ENCODE results near the gene LYST.
A peak's percentile ranks its signal among the peaks of the same experiment; 100 is the strongest.

Gene LYST

DNA sequence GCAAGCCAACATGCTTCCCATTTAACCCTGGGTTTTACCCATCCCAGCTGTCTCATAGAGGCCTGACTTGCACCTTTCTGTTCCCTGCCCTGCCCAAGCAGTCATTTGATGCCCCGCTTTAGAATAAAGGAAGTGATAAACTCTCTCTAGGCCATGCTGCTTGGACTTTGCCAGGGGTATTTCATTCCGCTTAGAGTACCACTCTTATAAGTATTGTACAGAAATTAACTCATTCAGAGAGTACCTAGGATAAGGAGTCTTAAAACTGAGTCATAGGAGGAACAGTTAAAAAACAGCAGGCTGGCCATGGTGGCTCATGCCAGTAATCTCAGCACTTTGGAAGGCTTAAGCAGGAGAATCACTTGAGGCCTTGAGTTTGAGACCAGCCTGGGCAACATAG, 21.0 kb upstream of the LYST start:
- no peak for DNase-seq
- H3K27ac Mint-ChIP-seq = peak overlapping the region; percentile 36

DNA sequence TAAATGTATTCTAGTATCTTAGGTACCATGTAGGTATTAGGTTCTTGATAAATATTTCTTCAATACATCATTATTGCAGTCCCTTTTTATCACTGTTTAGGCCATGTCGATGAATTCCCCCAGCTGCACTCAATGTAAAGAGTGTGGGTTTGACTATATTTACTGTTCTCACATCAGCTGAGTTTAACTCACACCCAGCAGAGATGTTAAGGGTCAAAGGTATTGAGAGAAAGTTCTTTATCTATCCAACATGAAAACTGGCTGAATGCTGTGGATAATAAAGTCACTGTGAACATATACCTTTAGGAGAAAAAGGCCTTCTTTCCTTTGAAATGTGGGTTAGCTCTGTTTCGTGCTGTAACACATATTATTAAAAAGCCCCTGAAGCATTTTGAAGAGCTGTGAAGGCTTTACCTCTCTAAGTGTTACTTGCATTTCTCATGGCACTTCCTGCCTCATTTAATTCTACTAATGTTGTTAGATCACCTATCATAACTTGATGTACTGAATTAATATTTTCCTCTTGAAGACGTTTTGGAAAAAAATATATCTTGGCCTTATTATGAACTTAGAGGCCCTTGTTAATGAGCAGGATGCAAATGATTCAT, 19.1 kb upstream of the LYST start:
- Mint-ChIP-seq H3K4me1 (no peaks in the 10 kb centered on the region), H3K9me3 (peaks cover 3% of the 10 kb centered on the region), H3K4me3 (no peak overlapping the region), H3K36me3 (ENCODE audit: low read depth) (no peaks in the 10 kb centered on the region), H3K27me3 (ENCODE audit: low read depth, poor library complexity) (peaks cover 16% of the 10 kb centered on the region), H3K27ac (no peak overlapping the region)
- TF ChIP-seq, protein P1, sequence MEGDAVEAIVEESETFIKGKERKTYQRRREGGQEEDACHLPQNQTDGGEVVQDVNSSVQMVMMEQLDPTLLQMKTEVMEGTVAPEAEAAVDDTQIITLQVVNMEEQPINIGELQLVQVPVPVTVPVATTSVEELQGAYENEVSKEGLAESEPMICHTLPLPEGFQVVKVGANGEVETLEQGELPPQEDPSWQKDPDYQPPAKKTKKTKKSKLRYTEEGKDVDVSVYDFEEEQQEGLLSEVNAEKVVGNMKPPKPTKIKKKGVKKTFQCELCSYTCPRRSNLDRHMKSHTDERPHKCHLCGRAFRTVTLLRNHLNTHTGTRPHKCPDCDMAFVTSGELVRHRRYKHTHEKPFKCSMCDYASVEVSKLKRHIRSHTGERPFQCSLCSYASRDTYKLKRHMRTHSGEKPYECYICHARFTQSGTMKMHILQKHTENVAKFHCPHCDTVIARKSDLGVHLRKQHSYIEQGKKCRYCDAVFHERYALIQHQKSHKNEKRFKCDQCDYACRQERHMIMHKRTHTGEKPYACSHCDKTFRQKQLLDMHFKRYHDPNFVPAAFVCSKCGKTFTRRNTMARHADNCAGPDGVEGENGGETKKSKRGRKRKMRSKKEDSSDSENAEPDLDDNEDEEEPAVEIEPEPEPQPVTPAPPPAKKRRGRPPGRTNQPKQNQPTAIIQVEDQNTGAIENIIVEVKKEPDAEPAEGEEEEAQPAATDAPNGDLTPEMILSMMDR (IDR thresholded peaks at IDR 0.05) = no peak
- no peak for DNase-seq

More for the DNA sequence above, 21.0 kb upstream of the LYST start:
- TF ChIP-seq, protein P1 (IDR thresholded peaks at IDR 0.05) = no peak
- Mint-ChIP-seq H3K27me3 (ENCODE audit: low read depth, poor library complexity) (peaks cover 7% of the 10 kb centered on the region), H3K4me1 (peaks cover 8% of the 10 kb centered on the region), H3K4me3 (no peak overlapping the region), H3K9me3 (peaks cover 3% of the 10 kb centered on the region), H3K36me3 (ENCODE audit: low read depth) (no peaks in the 10 kb centered on the region)

DNA sequence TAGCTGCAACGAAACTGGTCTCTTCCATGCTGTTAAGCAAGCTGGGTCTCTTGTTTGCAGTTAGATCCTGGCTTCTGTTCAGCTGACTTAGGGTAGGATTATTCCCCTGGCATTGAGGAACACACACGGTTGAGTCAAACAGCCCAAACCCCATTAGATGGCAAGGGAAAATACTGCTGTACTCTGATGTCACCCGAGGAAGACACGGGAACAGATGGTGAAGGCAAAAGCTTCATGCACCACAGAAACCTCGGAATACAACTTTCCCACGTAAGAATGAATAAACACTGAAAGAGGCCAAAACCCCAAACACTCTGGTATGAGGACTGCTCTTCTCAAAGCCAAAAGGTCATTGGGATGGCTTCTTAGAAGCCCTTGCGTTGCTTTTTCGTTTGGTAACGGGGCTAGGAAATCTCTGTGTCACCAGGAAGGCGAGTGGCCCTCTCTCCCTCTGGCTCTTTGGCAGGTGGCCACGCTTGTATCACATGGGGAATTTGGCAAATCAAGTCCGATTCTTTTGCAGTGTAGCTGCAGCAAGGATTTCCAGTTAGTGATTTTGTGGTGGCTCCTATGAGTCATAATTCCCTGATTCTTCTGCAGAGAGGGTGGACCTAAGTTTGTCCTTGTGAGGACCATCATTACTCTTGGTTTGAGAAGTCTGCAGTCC, 16.7 kb upstream of the LYST start:
- no peaks in the 10 kb centered on the region for H3K36me3 Mint-ChIP-seq (ENCODE audit: low read depth)
- TF ChIP-seq, protein P1 (IDR thresholded peaks at IDR 0.05) = no peak
- DNase-seq = no peak
- no peaks in the 10 kb centered on the region for H3K9me3 Mint-ChIP-seq
- no peak overlapping the region for H3K27ac Mint-ChIP-seq
- H3K4me3 Mint-ChIP-seq = no peak overlapping the region
- no peaks in the 10 kb centered on the region for H3K4me1 Mint-ChIP-seq
- peaks cover 32% of the 10 kb centered on the region for H3K27me3 Mint-ChIP-seq (ENCODE audit: low read depth, poor library complexity)

DNA sequence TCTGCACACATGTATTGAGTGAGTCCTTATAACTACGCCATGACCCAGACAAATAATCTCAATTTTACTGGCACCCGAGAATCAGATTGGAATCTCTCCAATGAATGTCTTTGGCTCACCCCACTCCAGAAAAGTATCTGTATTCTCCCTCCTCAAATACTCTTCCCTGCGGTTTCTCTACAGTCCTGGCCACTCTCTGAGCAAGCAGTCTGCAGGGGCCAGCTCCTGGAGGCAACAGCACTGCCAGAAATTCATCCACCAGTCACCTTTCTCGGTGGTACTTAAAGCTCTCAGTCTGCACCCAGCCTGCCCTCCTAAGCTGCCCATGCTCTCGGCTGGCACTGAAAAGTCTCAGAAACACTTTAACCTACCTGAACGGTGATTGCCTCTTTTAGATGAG, 16.1 kb upstream of the LYST start:
- TF ChIP-seq, protein P1 (IDR thresholded peaks at IDR 0.05) = no peak
- H3K27ac Mint-ChIP-seq = no peak overlapping the region
- no peaks in the 10 kb centered on the region for H3K4me1 Mint-ChIP-seq
- H3K36me3 Mint-ChIP-seq (ENCODE audit: low read depth) = no peaks in the 10 kb centered on the region
- H3K9me3 Mint-ChIP-seq = no peaks in the 10 kb centered on the region
- no peak overlapping the region for H3K4me3 Mint-ChIP-seq
- DNase-seq = no peak
- peaks cover 36% of the 10 kb centered on the region for H3K27me3 Mint-ChIP-seq (ENCODE audit: low read depth, poor library complexity)

DNA sequence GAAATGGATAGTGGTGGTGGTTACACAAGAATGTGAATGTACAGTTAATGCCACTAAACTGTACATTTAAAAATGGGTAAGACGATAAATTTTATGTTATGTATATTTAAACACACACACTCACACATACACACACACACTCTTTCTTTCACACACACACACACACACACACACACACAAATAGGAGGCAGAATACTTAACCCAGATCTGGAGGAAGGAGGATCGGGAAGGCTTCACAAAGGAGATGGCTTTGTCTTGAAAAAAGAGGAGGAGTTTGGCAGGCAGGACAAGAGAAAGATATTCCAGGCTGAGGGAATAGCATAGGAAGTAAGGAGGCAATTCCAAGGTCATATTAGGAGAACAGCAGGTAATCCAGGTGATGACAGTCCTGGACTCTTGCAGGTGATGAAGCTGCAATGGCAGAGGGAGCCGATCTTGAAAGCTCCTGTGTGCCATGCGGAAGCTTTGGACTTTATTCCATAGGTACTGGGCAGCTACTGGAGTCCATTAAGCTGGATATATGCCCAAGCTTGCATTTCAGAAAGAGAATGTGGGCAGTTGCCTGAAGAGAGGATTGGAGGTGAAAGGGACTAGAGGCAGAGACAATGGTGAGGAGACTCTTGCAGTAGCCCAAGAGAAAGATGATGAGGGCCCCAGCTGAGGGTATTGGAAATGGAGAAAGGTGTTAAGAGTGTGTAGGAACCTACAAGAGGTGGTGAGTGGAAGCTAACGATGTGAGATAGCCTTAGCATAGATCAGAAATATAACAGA, 15.4 kb upstream of the LYST start:
- no peaks in the 10 kb centered on the region for H3K36me3 Mint-ChIP-seq (ENCODE audit: low read depth)
- H3K27ac Mint-ChIP-seq = no peak overlapping the region
- H3K9me3 Mint-ChIP-seq = no peaks in the 10 kb centered on the region
- no peak for DNase-seq
- H3K27me3 Mint-ChIP-seq (ENCODE audit: low read depth, poor library complexity) = peaks cover 36% of the 10 kb centered on the region
- H3K4me3 Mint-ChIP-seq = no peak overlapping the region
- TF ChIP-seq, protein P1 (IDR thresholded peaks at IDR 0.05) = no peak
- H3K4me1 Mint-ChIP-seq = no peaks in the 10 kb centered on the region
